Activated T-cell treated with anti-CD3 and anti-CD28 coated beads, Interleukin-2, amount 50 U/mL, for 24 hours (primary cell): ENCODE measurements around the gene OGDH.
A peak's percentile ranks its signal among the peaks of the same experiment; 100 is the strongest.

Experiments
- DNase-seq: peaks from one replicate; pipeline ENCODE4 v3.0.0-alpha.2; 2020
- H3K27ac Mint-ChIP-seq: 2 replicates; pipeline ENCODE4 v1.8.0; 2020; ENCODE audit warnings: mild to moderate bottlenecking, mixed read lengths
- H3K27me3 Mint-ChIP-seq: 2 replicates; pipeline ENCODE4 v1.8.0; 2020; ENCODE audit warnings: mixed read lengths
- H3K36me3 Mint-ChIP-seq: 2 replicates; pipeline ENCODE4 v1.8.0; 2020; ENCODE audit warnings: low read depth, mixed read lengths
- H3K4me1 Mint-ChIP-seq: 2 replicates; pipeline ENCODE4 v1.8.0; 2020; ENCODE audit warnings: low read depth, mixed read lengths
- H3K4me3 Mint-ChIP-seq: 2 replicates; pipeline ENCODE4 v1.8.0; 2020; ENCODE audit warnings: mild to moderate bottlenecking, moderate library complexity, mixed read lengths
- H3K9me3 Mint-ChIP-seq: 2 replicates; pipeline ENCODE4 v1.8.0; 2020; ENCODE audit warnings: mixed read lengths

Gene OGDH

GRCh38 chr7:44569959-44570358 lies 36.5 kb upstream of the OGDH start:
- H3K9me3 Mint-ChIP-seq = no peaks in the 10 kb centered on the region
- H3K27ac Mint-ChIP-seq = no peak overlapping the region
- no peaks in the 10 kb centered on the region for H3K27me3 Mint-ChIP-seq
- peaks cover 54% of the 10 kb centered on the region for H3K4me1 Mint-ChIP-seq
- H3K36me3 Mint-ChIP-seq = peaks cover 96% of the 10 kb centered on the region
- no peak overlapping the region for H3K4me3 Mint-ChIP-seq
- DNase-seq = no peak

- peaks cover 92% of the 10 kb centered on the region for H3K36me3 Mint-ChIP-seq
- H3K4me1 Mint-ChIP-seq = peaks cover 54% of the 10 kb centered on the region
- peak overlapping the region; percentile 95 for H3K27ac Mint-ChIP-seq
- no peaks in the 10 kb centered on the region for H3K27me3 Mint-ChIP-seq
- H3K4me3 Mint-ChIP-seq = peak overlapping the region; percentile 93
- no peaks in the 10 kb centered on the region for H3K9me3 Mint-ChIP-seq
- no peak for DNase-seq
Measured at GRCh38 chr7:44572771-44573170, 33.7 kb upstream of the OGDH start.

- H3K27me3 Mint-ChIP-seq = no peaks in the 10 kb centered on the region
- peak within 1 kb of the TSS; percentile 93 for H3K4me3 Mint-ChIP-seq
- H3K27ac Mint-ChIP-seq = peak within 1 kb of the TSS; percentile 95
- peaks cover 56% of the 10 kb centered on the region for H3K4me1 Mint-ChIP-seq
- H3K9me3 Mint-ChIP-seq = no peaks in the 10 kb centered on the region
- peaks cover 92% of the 10 kb centered on the region for H3K36me3 Mint-ChIP-seq
- peak; percentile 93 for DNase-seq
Measured at GRCh38 chr7:44573464-44574286, 32.8 kb upstream of the OGDH start, which contains the start of gene DDX56. DDX56 (minus strand) TSS chr7:44573908; CDS start chr7:44573895, 13 bp downstream.

GRCh38 chr7:44574287-44574872 lies 32.0 kb upstream of the OGDH start:
- peaks cover 92% of the 10 kb centered on the region for H3K36me3 Mint-ChIP-seq
- peaks cover 57% of the 10 kb centered on the region for H3K4me1 Mint-ChIP-seq
- no peaks in the 10 kb centered on the region for H3K9me3 Mint-ChIP-seq
- no peaks in the 10 kb centered on the region for H3K27me3 Mint-ChIP-seq
- H3K4me3 Mint-ChIP-seq = peak overlapping the region; percentile 93
- DNase-seq = no peak
- H3K27ac Mint-ChIP-seq = peak overlapping the region; percentile 95

- Mint-ChIP-seq H3K4me1 (peaks cover 58% of the 10 kb centered on the region), H3K27ac (peak overlapping the region; percentile 95), H3K9me3 (no peaks in the 10 kb centered on the region), H3K36me3 (peaks cover 92% of the 10 kb centered on the region), H3K27me3 (no peaks in the 10 kb centered on the region), H3K4me3 (peak overlapping the region; percentile 93)
- DNase-seq = peak; percentile 2
Measured at GRCh38 chr7:44575054-44575453, 31.4 kb upstream of the OGDH start.

- Mint-ChIP-seq H3K36me3 (peaks cover 92% of the 10 kb centered on the region), H3K27me3 (no peaks in the 10 kb centered on the region), H3K4me1 (peaks cover 69% of the 10 kb centered on the region), H3K4me3 (no peak overlapping the region), H3K27ac (peak overlapping the region; percentile 95), H3K9me3 (no peaks in the 10 kb centered on the region)
- DNase-seq = no peak
Measured at GRCh38 chr7:44576228-44576627, 30.2 kb upstream of the OGDH start.

- Mint-ChIP-seq H3K27ac (peak overlapping the region; percentile 96), H3K9me3 (no peaks in the 10 kb centered on the region), H3K36me3 (peaks cover 54% of the 10 kb centered on the region), H3K27me3 (no peaks in the 10 kb centered on the region), H3K4me3 (peak overlapping the region; percentile 87), H3K4me1 (peaks cover 45% of the 10 kb centered on the region)
- peak; percentile 70 for DNase-seq
Measured at GRCh38 chr7:44580945-44581878, 25.2 kb upstream of the OGDH start.

- Mint-ChIP-seq H3K36me3 (peaks cover 48% of the 10 kb centered on the region), H3K9me3 (no peaks in the 10 kb centered on the region), H3K4me3 (peak within 1 kb of the TSS; percentile 87)
Measured at GRCh38 chr7:44581879-44582603, 24.4 kb upstream of the OGDH start, which contains the start of gene TMED4. TMED4 (minus strand) TSS chr7:44582231; CDS start chr7:44582206, 25 bp downstream.

GRCh38 chr7:44583146-44583865 lies 23.1 kb upstream of the OGDH start:
- Mint-ChIP-seq H3K4me1 (peaks cover 43% of the 10 kb centered on the region), H3K27me3 (no peaks in the 10 kb centered on the region), H3K9me3 (no peaks in the 10 kb centered on the region), H3K4me3 (peak overlapping the region; percentile 87), H3K36me3 (peaks cover 40% of the 10 kb centered on the region), H3K27ac (peak overlapping the region; percentile 96)
- no peak for DNase-seq

More at GRCh38 chr7:44581879-44582603, 24.4 kb upstream of the OGDH start, which contains the start of gene TMED4:
- Mint-ChIP-seq H3K4me1 (peaks cover 44% of the 10 kb centered on the region), H3K27me3 (no peaks in the 10 kb centered on the region), H3K27ac (peak within 1 kb of the TSS; percentile 96)
- DNase-seq = peak; percentile 100

- Mint-ChIP-seq H3K4me3 (no peak overlapping the region), H3K36me3 (no peaks in the 10 kb centered on the region), H3K27ac (peak overlapping the region; percentile 38), H3K4me1 (peaks cover 12% of the 10 kb centered on the region), H3K9me3 (no peaks in the 10 kb centered on the region), H3K27me3 (no peaks in the 10 kb centered on the region)
- no peak for DNase-seq
Measured at GRCh38 chr7:44587843-44588711, 18.4 kb upstream of the OGDH start.

GRCh38 chr7:44590910-44591309 lies 15.5 kb upstream of the OGDH start:
- H3K9me3 Mint-ChIP-seq = no peaks in the 10 kb centered on the region

GRCh38 chr7:44595934-44596635 lies 10.3 kb upstream of the OGDH start:
- no peak for DNase-seq
- Mint-ChIP-seq H3K27me3 (no peaks in the 10 kb centered on the region), H3K4me1 (no peaks in the 10 kb centered on the region), H3K36me3 (no peaks in the 10 kb centered on the region), H3K9me3 (no peaks in the 10 kb centered on the region), H3K27ac (no peak overlapping the region), H3K4me3 (no peak overlapping the region)

More at GRCh38 chr7:44590910-44591309, 15.5 kb upstream of the OGDH start:
- H3K27me3 Mint-ChIP-seq = no peaks in the 10 kb centered on the region
- DNase-seq = no peak
- H3K27ac Mint-ChIP-seq = no peak overlapping the region
- H3K4me1 Mint-ChIP-seq = peaks cover 6% of the 10 kb centered on the region
- no peaks in the 10 kb centered on the region for H3K36me3 Mint-ChIP-seq
- no peak overlapping the region for H3K4me3 Mint-ChIP-seq
